Right lobe of liver (tissue), 6 donors: ENCODE measurements around the gene FBXO3. TPM values are rescaled to one million over a fixed set of nuclear protein-coding genes. Genes with fewer than 3 reads are reported as not detected.

Experiments
- ATAC-seq, 4 donors: fragments of 200-7000 bp; cut with Tn5 transposase; one replicate each; pipeline ENCODE4 v1.9.1; 2020; ENCODE audit warnings: mild to moderate bottlenecking in 4 of 4, moderate library complexity in 4 of 4
- DNase-seq, 3 donors: peaks; one replicate each; pipeline ENCODE4 v3.0.0-alpha.2; 2020
- H3K27ac ChIP-seq, 3 donors: fragments of 200-600 bp; one replicate each; pipeline ENCODE4 v1.8.0; 2022
- H3K27me3 ChIP-seq, 2 donors: fragments of 200-600 bp; one replicate each; pipeline ENCODE4 v1.8.0; 2022
- H3K36me3 ChIP-seq, 4 donors: fragments of 200-600 bp; sonication (generic) in 1 of 4; one replicate each; pipeline versions ENCODE4 v1.5.1 to v1.8.0; 2017 to 2022; ENCODE audit warnings: control low read depth in 1 of 4
- H3K4me1 ChIP-seq, 4 donors: fragments of 200-600 bp; sonication (generic) in 1 of 4; one replicate each; pipeline versions ENCODE4 v1.5.1 to v1.8.0; 2017 to 2022; ENCODE audit warnings: control low read depth in 1 of 4
- H3K4me3 ChIP-seq, 3 donors: fragments of 200-600 bp; one replicate each; pipeline ENCODE4 v1.8.0; 2022
- H3K9me3 ChIP-seq, 4 donors: fragments of 200-600 bp; sonication (generic) in 1 of 4; one replicate each; pipeline versions ENCODE4 v1.5.1 to v1.8.0; 2017 to 2022; ENCODE audit warnings: control low read depth in 1 of 4
- CTCF ChIP-seq, 4 donors: fragments of 200-600 bp in 3 of 4; fragments of 450-650 bp in 1 of 4; IDR thresholded peaks; one replicate each; pipeline versions ENCODE4 v1.5.1 to v1.8.0; 2016 to 2022; ENCODE audit warnings: antibody characterized with exemption in 4 of 4, mild to moderate bottlenecking in 2 of 4
- POLR2A ChIP-seq: fragments of 450-650 bp; IDR thresholded peaks from one replicate; pipeline ENCODE4 v1.6.1; 2017; ENCODE audit warnings: antibody characterized with exemption, mild to moderate bottlenecking
- WGBS: methylation state at CpG from one replicate; pipeline ENCODE4 v1.1.6; 2018; ENCODE audit warnings: low coverage, low lambda C conversion rate; ENCODE audit not compliant: insufficient coverage; ENCODE audit errors: missing lambda C conversion rate; 5-methylcytosine and 5-hydroxymethylcytosine counted together
- intact Hi-C, 2 donors: fragments of 100-400 bp; cut with DNase I; formaldehyde crosslinking; loops; one replicate each; pipeline versions ENCODE4 v1.11.2 to v1.14.1; 2022
- total RNA-seq, 6 experiments: library from RNA; depleted of rRNA in 2 of 6; stranded (reverse); fragments of >200 nt in 2 of 6; fragmentation: NEBNext Ultra II Directional in 3 of 6; extraction: Animal tissue kit (Norgen Biotek cat#: 25700) in 3 of 6; gene quantifications; one replicate each; pipeline versions ENCODE4 v1.1.0 to v1.2.4, GENCODE V29; 2016 to 2023
- donor health status: DM: no; HTN: yes; CAD: no.
- donor health status: DM: no; HTN: no; CAD: no.
- donor health status: DM: no; HTN: no; CAD: no.
- donor health status: DM: no; HTN: yes; CAD: no.
- donor health status: DM: no; HTN: yes; CAD: no.

The FBXO3 gene
- total RNA-seq, 6 experiments from 2014 or later = 18.3 to 28.7 (median 20.8) TPM

GRCh38 chr11:33778675-33779074, 4.4 kb upstream of the FBXO3 start:
- Histone ChIP-seq H3K36me3 (no peaks in the 10 kb centered on the region), H3K9me3 (no peaks in the 10 kb centered on the region), H3K4me3 (no peak overlapping the region), H3K27ac (no peak overlapping the region), H3K27me3 (no peaks in the 10 kb centered on the region), H3K4me1 (no peaks in the 10 kb centered on the region)
- TF ChIP-seq POLR2A = no peak
- no peak for TF ChIP-seq CTCF (IDR thresholded peaks at IDR 0.05)
- ATAC-seq = no peak
- 66% methylated on average over 5 of the region's 5 CpGs for WGBS
- DNase-seq = no peak
- intact Hi-C loops = no loop called here

- H3K4me3 ChIP-seq = no peak overlapping the region
- no peak for TF ChIP-seq POLR2A
- no peak for TF ChIP-seq CTCF (IDR thresholded peaks at IDR 0.05)
- H3K4me1 ChIP-seq = peaks cover 0 to 6% (median 0%) of the 10 kb centered on the region in 4 donors
- H3K9me3 ChIP-seq = no peaks in the 10 kb centered on the region
- H3K27me3 ChIP-seq = no peaks in the 10 kb centered on the region
- 65% methylated on average over 9 of the region's 9 CpGs for WGBS
- ATAC-seq = no peak
- no peak overlapping the region for H3K27ac ChIP-seq
- no peaks in the 10 kb centered on the region for H3K36me3 ChIP-seq
- intact Hi-C loops = no loop called here
- DNase-seq = no peak
Measured at GRCh38 chr11:33777906-33778305, 3.6 kb upstream of the FBXO3 start.

GRCh38 chr11:33775832-33776470, 1.6 kb upstream of the FBXO3 start:
- intact Hi-C loops = no loop called here
- DNase-seq = no peak

GRCh38 chr11:33775467-33775807, 1.1 kb upstream of the FBXO3 start:
- TF ChIP-seq CTCF (IDR thresholded peaks at IDR 0.05) = no peak
- TF ChIP-seq POLR2A = no peak
- 81% methylated on average over 7 of the region's 7 CpGs for WGBS
- Histone ChIP-seq H3K4me1 (peaks cover 0 to 25% (median 4%) of the 10 kb centered on the region in 4 donors), H3K4me3 (no peak overlapping the region), H3K27ac (no peak overlapping the region), H3K36me3 (no peaks in the 10 kb centered on the region), H3K9me3 (no peaks in the 10 kb centered on the region), H3K27me3 (no peaks in the 10 kb centered on the region)
- DNase-seq (no peak), ATAC-seq (no peak)
- intact Hi-C loops = no loop called here

More at GRCh38 chr11:33775832-33776470, 1.6 kb upstream of the FBXO3 start:
- H3K36me3 ChIP-seq = no peaks in the 10 kb centered on the region
- H3K4me1 ChIP-seq = peaks cover 0 to 20% (median 2%) of the 10 kb centered on the region in 4 donors
- H3K27ac ChIP-seq = no peak overlapping the region
- TF ChIP-seq CTCF (IDR thresholded peaks at IDR 0.05) = no peak
- no peak overlapping the region for H3K4me3 ChIP-seq
- no peaks in the 10 kb centered on the region for H3K9me3 ChIP-seq
- H3K27me3 ChIP-seq = no peaks in the 10 kb centered on the region
- peak in 1 of 4 donors; percentile 28 for ATAC-seq
- whole genome bisulfite sequencing = 25% methylated on average over 1 of the region's 1 CpG
